Glomerular visceral epithelial cell (primary cell): ENCODE results near the gene GRB10.
"Not testable (repeated sequence)": the region's sequence is repeated elsewhere in the genome, so short reads cannot be mapped to it uniquely, and the experiment has no call there.

Experiments used
- DNase-seq: peaks from one replicate; pipeline ENCODE4 v3.0.0-alpha.2; 2016; ENCODE audit errors: extremely low spot score

GRB10 gene

GRCh38 chr7:50743016-50743415, 39.7 kb downstream of the GRB10 start:
- DNase-seq, result no peak

- DNase-seq, result no peak
These were observed 40.3 kb downstream of the GRB10 start for GRCh38 chr7:50742401-50742800.

- peak; percentile 42 for DNase-seq
These were observed 42.8 kb downstream of the GRB10 start for GRCh38 chr7:50739744-50740435.

- DNase-seq, result no peak
These were observed 43.8 kb downstream of the GRB10 start for GRCh38 chr7:50738932-50739331.

GRCh38 chr7:50735836-50736235, 46.9 kb downstream of the GRB10 start:
- DNase-seq, result not testable (repeated sequence)

- DNase-seq, result no peak
These were observed 47.4 kb downstream of the GRB10 start for GRCh38 chr7:50735333-50735732.

- DNase-seq, result no peak
These were observed 48.5 kb downstream of the GRB10 start for GRCh38 chr7:50734246-50734645.

GRCh38 chr7:50733552-50733951, 49.1 kb downstream of the GRB10 start:
- peak; percentile 72 for DNase-seq

- DNase-seq, result no peak
These were observed 50.8 kb downstream of the GRB10 start for GRCh38 chr7:50731703-50732582.

- DNase-seq, result no peak
These were observed 52.0 kb downstream of the GRB10 start for GRCh38 chr7:50730446-50731400.

GRCh38 chr7:50729962-50730361, 52.7 kb downstream of the GRB10 start:
- no peak for DNase-seq

- no peak for DNase-seq
These were observed 54.5 kb downstream of the GRB10 start for GRCh38 chr7:50728184-50728583.

GRCh38 chr7:50727711-50728110, 55.0 kb downstream of the GRB10 start:
- DNase-seq, result no peak

GRCh38 chr7:50727072-50727471, 55.6 kb downstream of the GRB10 start:
- no peak for DNase-seq

- no peak for DNase-seq
These were observed 56.9 kb downstream of the GRB10 start for GRCh38 chr7:50725774-50726173.

GRCh38 chr7:50724526-50725520, 57.9 kb downstream of the GRB10 start:
- no peak for DNase-seq

- DNase-seq, result no peak
These were observed 58.8 kb downstream of the GRB10 start for GRCh38 chr7:50723888-50724287.

GRCh38 chr7:50723173-50723572, 59.5 kb downstream of the GRB10 start:
- DNase-seq, result no peak

GRCh38 chr7:50721661-50722259, 60.9 kb downstream of the GRB10 start:
- peak; percentile 30 for DNase-seq

GRCh38 chr7:50721160-50721559, 61.5 kb downstream of the GRB10 start:
- peak; percentile 71 for DNase-seq
